H9 (cell line): ENCODE results near the gene PAM. TPM values are rescaled to one million over a fixed set of nuclear protein-coding genes. Genes with fewer than 3 reads are reported as not detected.

ENCODE experiments used
- DNase-seq: peaks from one replicate; pipeline ENCODE4 v3.0.0-alpha.2; 2017
- H2AFZ ChIP-seq: one replicate; pipeline ENCODE4 v1.6.1; 2013; ENCODE audit warnings: mild to moderate bottlenecking, low read length, control low read depth, moderate library complexity
- H2AK5ac ChIP-seq: 2 replicates; pipeline ENCODE4 v1.6.1; 2013; ENCODE audit warnings: low read length, control low read depth, mixed read lengths; ENCODE audit not compliant: insufficient read length
- H2BK120ac ChIP-seq: one replicate; pipeline ENCODE4 v1.6.1; 2013; ENCODE audit warnings: low read depth, mild to moderate bottlenecking, low read length, control low read depth, inconsistent platforms; ENCODE audit not compliant: poor library complexity, severe bottlenecking
- H2BK12ac ChIP-seq: 2 replicates; pipeline ENCODE4 v1.6.1; 2013; ENCODE audit warnings: low read length, control low read depth, mixed read lengths, low read depth; ENCODE audit not compliant: insufficient read length
- H2BK15ac ChIP-seq: 2 replicates; pipeline ENCODE4 v1.6.1; 2013; ENCODE audit warnings: low read depth, low read length, control low read depth
- H2BK20ac ChIP-seq: one replicate; pipeline ENCODE4 v1.6.1; 2013; ENCODE audit warnings: low read depth, mild to moderate bottlenecking, low read length, control low read depth, inconsistent platforms; ENCODE audit not compliant: poor library complexity, severe bottlenecking
- H2BK5ac ChIP-seq: 2 replicates; pipeline ENCODE4 v1.6.1; 2013; ENCODE audit warnings: low read length, control low read depth, mixed read lengths; ENCODE audit not compliant: insufficient read length
- H3K14ac ChIP-seq: 2 replicates; pipeline ENCODE4 v1.6.1; 2013; ENCODE audit warnings: low read length, control low read depth; ENCODE audit not compliant: insufficient read depth
- H3K18ac ChIP-seq: 2 replicates; pipeline ENCODE4 v1.6.1; 2013; ENCODE audit warnings: low read depth, mild to moderate bottlenecking, mixed read lengths, low read length, control low read depth; ENCODE audit not compliant: insufficient read length
- H3K23ac ChIP-seq: 2 replicates; pipeline ENCODE4 v1.6.1; 2013; ENCODE audit warnings: low read length, control low read depth, mixed read lengths, low read depth; ENCODE audit not compliant: insufficient read length
- H3K23me2 ChIP-seq: 2 replicates; pipeline ENCODE4 v1.6.1; 2013; ENCODE audit warnings: low read depth, mild to moderate bottlenecking, mixed read lengths, low read length, control low read depth; ENCODE audit not compliant: insufficient read length, poor library complexity, severe bottlenecking
- H3K27ac ChIP-seq: 2 replicates; pipeline ENCODE4 v1.5.1; 2013; ENCODE audit warnings: low read length, control low read depth, mixed read lengths, low read depth; ENCODE audit not compliant: insufficient read length
- H3K27me3 ChIP-seq: 2 replicates; pipeline ENCODE4 v1.6.1; 2013; ENCODE audit warnings: low read length, control low read depth, inconsistent platforms; ENCODE audit not compliant: insufficient read depth
- H3K4ac ChIP-seq: 2 replicates; pipeline ENCODE4 v1.6.1; 2013; ENCODE audit warnings: low read depth, mild to moderate bottlenecking, control low read depth, inconsistent platforms, low read length, moderate library complexity
- H3K4me1 ChIP-seq: 2 replicates; pipeline ENCODE4 v1.6.1; 2013; ENCODE audit warnings: low read length, control low read depth, inconsistent platforms; ENCODE audit not compliant: insufficient read depth
- H3K4me2 ChIP-seq: 2 replicates; pipeline ENCODE4 v1.6.1; 2013; ENCODE audit warnings: low read length, control low read depth, mixed read lengths; ENCODE audit not compliant: insufficient read length, insufficient read depth
- H3K56ac ChIP-seq: 2 replicates; pipeline ENCODE4 v1.6.1; 2013; ENCODE audit warnings: low read depth, mild to moderate bottlenecking, mixed read lengths, low read length, control low read depth; ENCODE audit not compliant: insufficient read length
- H3K79me1 ChIP-seq: 2 replicates; pipeline ENCODE4 v1.6.1; 2013; ENCODE audit warnings: low read depth, mild to moderate bottlenecking, moderate library complexity, low read length, control low read depth, inconsistent platforms; ENCODE audit not compliant: insufficient read depth, poor library complexity, severe bottlenecking
- H3K79me2 ChIP-seq: 2 replicates; pipeline ENCODE4 v1.6.1; 2013; ENCODE audit warnings: low read length, control low read depth, inconsistent platforms; ENCODE audit not compliant: insufficient read depth
- H3K9ac ChIP-seq: 2 replicates; pipeline ENCODE4 v1.6.1; 2013; ENCODE audit warnings: low read length, control low read depth, mixed read lengths; ENCODE audit not compliant: insufficient read length; ENCODE audit errors: extremely low read depth
- H3K9me3 ChIP-seq: one replicate; pipeline ENCODE4 v1.6.1; 2013; ENCODE audit warnings: low read depth, low read length, inconsistent platforms; ENCODE audit not compliant: control insufficient read depth
- H3T11ph ChIP-seq: one replicate; pipeline ENCODE4 v1.6.1; 2013; ENCODE audit warnings: mild to moderate bottlenecking, low read length, control low read depth, inconsistent platforms
- H4K20me1 ChIP-seq: one replicate; pipeline ENCODE4 v1.6.1; 2013; ENCODE audit not compliant: control insufficient read depth, insufficient read length, insufficient read depth
- H4K5ac ChIP-seq: 2 replicates; pipeline ENCODE4 v1.6.1; 2013; ENCODE audit warnings: low read depth, mild to moderate bottlenecking, mixed read lengths, low read length, control low read depth; ENCODE audit not compliant: insufficient read length
- H4K8ac ChIP-seq: replicated peaks from 2 replicates; pipeline ENCODE4 v1.6.1; 2013; ENCODE audit warnings: low read length, control low read depth, mixed read lengths, low read depth; ENCODE audit not compliant: insufficient read length
- H4K91ac ChIP-seq: 2 replicates; pipeline ENCODE4 v1.6.1; 2013; ENCODE audit warnings: low read depth, mild to moderate bottlenecking, moderate library complexity, mixed read lengths, low read length, control low read depth; ENCODE audit not compliant: insufficient read length
- H3K27ac Mint-ChIP-seq, 3 experiments: 2 replicates in 2 of 3; 3 replicates in 1 of 3; pipeline ENCODE4 v1.8.0; 2020 to 2021; ENCODE audit warnings: mixed read lengths in 3 of 3, mild to moderate bottlenecking in 1 of 3, moderate library complexity in 1 of 3
- H3K27me3 Mint-ChIP-seq: 2 replicates; pipeline ENCODE4 v1.8.0; 2021; ENCODE audit warnings: low read depth, mild to moderate bottlenecking, moderate library complexity, mixed read lengths
- H3K36me3 Mint-ChIP-seq, 3 experiments: 2 replicates in 2 of 3; 3 replicates in 1 of 3; pipeline ENCODE4 v1.8.0; 2020 to 2021; ENCODE audit warnings: low read depth in 3 of 3, mixed read lengths in 3 of 3; ENCODE audit not compliant: insufficient read depth in 1 of 3
- H3K4me1 Mint-ChIP-seq, 2 experiments: 2 replicates each; pipeline ENCODE4 v1.8.0; 2020; ENCODE audit warnings: mixed read lengths in 2 of 2
- H3K4me3 Mint-ChIP-seq, 2 experiments: 2 replicates in 1 of 2; 3 replicates in 1 of 2; pipeline ENCODE4 v1.8.0; 2020 to 2021; ENCODE audit warnings: mild to moderate bottlenecking in 2 of 2, mixed read lengths in 2 of 2, moderate library complexity in 1 of 2
- H3K9me3 Mint-ChIP-seq, 2 experiments: 2 replicates in 1 of 2; 3 replicates in 1 of 2; pipeline ENCODE4 v1.8.0; 2020; ENCODE audit warnings: mild to moderate bottlenecking in 2 of 2, mixed read lengths in 2 of 2, moderate library complexity in 1 of 2
- WGBS: extraction: QIAGEN DNeasy Blood & Tissue Kit; methylation state at CpG from one replicate; pipeline ENCODE4 v1.1.7; 2013; ENCODE audit warnings: missing lambda C conversion rate, low lambda C conversion rate, mixed read lengths; ENCODE audit not compliant: insufficient read length; ENCODE audit errors: extremely low coverage; 5-methylcytosine and 5-hydroxymethylcytosine counted together
- total RNA-seq: library from RNA; stranded (reverse); gene quantifications from 2 replicates; pipeline ENCODE4 v1.2.1, GENCODE V29; 2021
- TF ChIP-seq, protein P1 (sequence below): fragments of 200-600 bp; sonication (generic); conservative IDR thresholded peaks from 3 replicates; pipeline ENCODE4 v1.8.0; 2021; ENCODE audit warnings: antibody characterized with exemption, mild to moderate bottlenecking

Gene PAM
- total RNA-seq, 1 experiment from 2014 or later: 31.5 TPM

DNA sequence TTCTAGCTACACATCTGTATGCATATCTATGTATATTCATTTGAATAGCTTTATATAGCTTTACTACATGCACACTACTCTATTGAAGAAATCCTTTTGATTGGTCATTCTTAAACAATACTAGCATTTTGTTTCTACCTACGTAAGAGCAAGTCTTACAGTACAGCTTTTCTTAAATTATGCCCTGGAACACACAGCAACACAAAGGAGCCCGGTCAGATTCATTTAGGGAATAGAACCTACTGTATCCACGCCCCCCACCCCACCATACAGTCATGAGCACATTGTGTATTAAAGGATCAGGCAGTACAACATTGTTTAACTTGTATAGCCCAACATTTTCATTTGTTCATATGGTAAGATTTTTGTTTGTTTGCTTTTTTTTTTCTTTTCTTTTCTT, 202.0 kb downstream of the PAM start:
- Histone ChIP-seq H2BK5ac (no peak overlapping the region), H3K27me3 (no peaks in the 10 kb centered on the region), H2AK5ac (no peak overlapping the region), H3K23ac (no peak overlapping the region), H3K4ac (no peak overlapping the region), H2AFZ (no peak overlapping the region), H3K18ac (no peak overlapping the region), H3K9me3 (no peaks in the 10 kb centered on the region), H3K4me1 (no peaks in the 10 kb centered on the region), H3K23me2 (no peaks in the 10 kb centered on the region), H3K14ac (no peak overlapping the region), H3K79me2 (no peaks in the 10 kb centered on the region), H3K9ac (no peak overlapping the region), H2BK12ac (no peak overlapping the region), H4K91ac (no peak overlapping the region), H2BK120ac (no peak overlapping the region), H3K27ac (no peak overlapping the region), H4K8ac (no peak overlapping the region), H4K20me1 (no peaks in the 10 kb centered on the region), H2BK20ac (no peak overlapping the region), H4K5ac (no peak overlapping the region), H3K56ac (no peak overlapping the region), H2BK15ac (no peak overlapping the region), H3K4me2 (no peak overlapping the region), H3K79me1 (no peaks in the 10 kb centered on the region), H3T11ph (no peak overlapping the region)
- peak overlapping the region in 1 of 3 experiments; percentile 73; a peak in 4 of 7 replicates for H3K27ac Mint-ChIP-seq
- no peaks in the 10 kb centered on the region for H3K4me1 Mint-ChIP-seq
- no peak for DNase-seq
- TF ChIP-seq, protein P1, sequence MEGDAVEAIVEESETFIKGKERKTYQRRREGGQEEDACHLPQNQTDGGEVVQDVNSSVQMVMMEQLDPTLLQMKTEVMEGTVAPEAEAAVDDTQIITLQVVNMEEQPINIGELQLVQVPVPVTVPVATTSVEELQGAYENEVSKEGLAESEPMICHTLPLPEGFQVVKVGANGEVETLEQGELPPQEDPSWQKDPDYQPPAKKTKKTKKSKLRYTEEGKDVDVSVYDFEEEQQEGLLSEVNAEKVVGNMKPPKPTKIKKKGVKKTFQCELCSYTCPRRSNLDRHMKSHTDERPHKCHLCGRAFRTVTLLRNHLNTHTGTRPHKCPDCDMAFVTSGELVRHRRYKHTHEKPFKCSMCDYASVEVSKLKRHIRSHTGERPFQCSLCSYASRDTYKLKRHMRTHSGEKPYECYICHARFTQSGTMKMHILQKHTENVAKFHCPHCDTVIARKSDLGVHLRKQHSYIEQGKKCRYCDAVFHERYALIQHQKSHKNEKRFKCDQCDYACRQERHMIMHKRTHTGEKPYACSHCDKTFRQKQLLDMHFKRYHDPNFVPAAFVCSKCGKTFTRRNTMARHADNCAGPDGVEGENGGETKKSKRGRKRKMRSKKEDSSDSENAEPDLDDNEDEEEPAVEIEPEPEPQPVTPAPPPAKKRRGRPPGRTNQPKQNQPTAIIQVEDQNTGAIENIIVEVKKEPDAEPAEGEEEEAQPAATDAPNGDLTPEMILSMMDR: no peak
- no peaks in the 10 kb centered on the region for H3K27me3 Mint-ChIP-seq
- no CpG with 5 or more reads among the region's 3 CpGs for WGBS
- H3K36me3 Mint-ChIP-seq: no peaks in the 10 kb centered on the region
- H3K9me3 Mint-ChIP-seq: no peaks in the 10 kb centered on the region
- no peak overlapping the region for H3K4me3 Mint-ChIP-seq
